ENCODE measurements around the gene ZNF879. TPM values are rescaled to one million over a fixed set of nuclear protein-coding genes. Genes with fewer than 3 reads are reported as not detected.

The ZNF879 gene
- total RNA-seq, 1 experiment from 2014 or later = 3.1 TPM

DNA sequence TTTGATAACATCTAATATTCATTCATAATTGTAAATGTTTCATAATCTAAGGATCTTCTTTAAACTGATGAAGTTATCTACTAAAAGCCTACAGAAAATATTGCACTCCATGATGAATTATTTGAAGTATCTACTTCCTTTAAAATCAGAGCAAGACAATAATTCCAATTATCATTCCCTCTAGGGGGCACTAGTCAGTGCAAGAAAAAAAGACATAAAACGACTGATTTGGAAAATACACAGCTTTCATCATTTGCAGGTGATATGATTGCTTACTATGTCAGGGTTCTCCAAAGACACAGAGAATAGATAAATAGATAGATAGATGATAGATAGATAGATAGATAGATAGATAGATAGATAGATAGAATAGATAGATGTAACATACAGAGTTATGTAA, 14.9 kb upstream of the ZNF879 start:
- no peaks in the 10 kb centered on the region for H3K27me3 ChIP-seq (replicated peaks; ENCODE audit: insufficient read depth, low read depth, low read length, poor library complexity)
- H3K4me1 ChIP-seq (ENCODE audit: insufficient read depth, low read length, poor library complexity, severe bottlenecking) = no peaks in the 10 kb centered on the region
- no peak for DNase-seq (ENCODE audit: low spot score)
- no peak overlapping the region for H3K4me3 ChIP-seq (ENCODE audit: low read depth, low read length, poor library complexity, severe bottlenecking)
- TF ChIP-seq, protein P1, sequence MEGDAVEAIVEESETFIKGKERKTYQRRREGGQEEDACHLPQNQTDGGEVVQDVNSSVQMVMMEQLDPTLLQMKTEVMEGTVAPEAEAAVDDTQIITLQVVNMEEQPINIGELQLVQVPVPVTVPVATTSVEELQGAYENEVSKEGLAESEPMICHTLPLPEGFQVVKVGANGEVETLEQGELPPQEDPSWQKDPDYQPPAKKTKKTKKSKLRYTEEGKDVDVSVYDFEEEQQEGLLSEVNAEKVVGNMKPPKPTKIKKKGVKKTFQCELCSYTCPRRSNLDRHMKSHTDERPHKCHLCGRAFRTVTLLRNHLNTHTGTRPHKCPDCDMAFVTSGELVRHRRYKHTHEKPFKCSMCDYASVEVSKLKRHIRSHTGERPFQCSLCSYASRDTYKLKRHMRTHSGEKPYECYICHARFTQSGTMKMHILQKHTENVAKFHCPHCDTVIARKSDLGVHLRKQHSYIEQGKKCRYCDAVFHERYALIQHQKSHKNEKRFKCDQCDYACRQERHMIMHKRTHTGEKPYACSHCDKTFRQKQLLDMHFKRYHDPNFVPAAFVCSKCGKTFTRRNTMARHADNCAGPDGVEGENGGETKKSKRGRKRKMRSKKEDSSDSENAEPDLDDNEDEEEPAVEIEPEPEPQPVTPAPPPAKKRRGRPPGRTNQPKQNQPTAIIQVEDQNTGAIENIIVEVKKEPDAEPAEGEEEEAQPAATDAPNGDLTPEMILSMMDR (conservative IDR thresholded peaks at IDR 0.05; ENCODE audit: low read depth, low read length) = 0 out of 2 replicates have a peak, but pooled peaks have one; percentile 22
- no peak for TF ChIP-seq EZH2 (IDR thresholded peaks at IDR 0.05; ENCODE audit: borderline replicate concordance, low read depth, low read length, poor library complexity, severe bottlenecking)
- H3K27ac ChIP-seq (ENCODE audit: low read depth, low read length, poor library complexity, severe bottlenecking) = no peak overlapping the region
- POLR2A ChIA-PET (ENCODE audit: low non-redundant PET) = no interaction called here
- BruUV-seq (replicated peaks) = no TSS peak
- intact Hi-C loops (cut with micrococcal nuclease; ENCODE audit: unreplicated experiment) = no loop called here
- H3K9me3 ChIP-seq (ENCODE audit: low read depth, low read length, poor library complexity, severe bottlenecking) = peaks cover 5% of the 10 kb centered on the region
- CTCF ChIA-PET = no interaction called here
- H3K36me3 ChIP-seq (ENCODE audit: insufficient read depth, low read length, poor library complexity, severe bottlenecking) = no peaks in the 10 kb centered on the region

DNA sequence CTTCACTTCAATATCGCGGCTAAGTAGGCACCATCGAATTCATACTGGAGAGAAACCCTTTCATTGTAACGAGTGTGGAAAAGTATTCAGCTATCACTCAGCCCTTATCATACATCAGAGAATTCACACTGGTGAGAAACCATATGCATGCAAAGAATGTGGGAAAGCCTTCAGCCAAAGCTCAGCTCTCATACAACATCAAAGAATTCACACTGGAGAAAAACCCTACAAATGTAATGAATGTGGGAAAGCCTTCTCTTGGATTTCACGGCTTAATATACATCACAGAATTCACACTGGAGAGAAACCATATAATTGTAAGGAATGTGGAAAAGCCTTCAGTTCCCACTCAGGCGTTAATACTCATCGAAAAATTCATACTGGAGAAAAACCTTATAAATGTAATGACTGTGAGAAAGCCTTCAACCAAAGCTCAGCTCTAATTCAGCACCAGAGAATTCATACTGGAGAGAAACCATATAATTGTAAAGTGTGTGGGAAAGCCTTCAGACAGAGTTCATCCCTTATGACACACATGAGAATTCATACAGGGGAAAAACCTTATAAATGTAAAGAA, 9.5 kb downstream of the ZNF879 start:
- Histone ChIP-seq H3K27ac (ENCODE audit: low read depth, low read length, poor library complexity, severe bottlenecking) (no peak overlapping the region), H3K36me3 (ENCODE audit: insufficient read depth, low read length, poor library complexity, severe bottlenecking) (peaks cover 14% of the 10 kb centered on the region), H3K9me3 (ENCODE audit: low read depth, low read length, poor library complexity, severe bottlenecking) (peaks cover 78% of the 10 kb centered on the region), H3K4me1 (ENCODE audit: insufficient read depth, low read length, poor library complexity, severe bottlenecking) (no peaks in the 10 kb centered on the region), H3K4me3 (ENCODE audit: low read depth, low read length, poor library complexity, severe bottlenecking) (no peak overlapping the region), H3K27me3 (replicated peaks; ENCODE audit: insufficient read depth, low read depth, low read length, poor library complexity) (no peaks in the 10 kb centered on the region)
- ChIA-PET POLR2A (ENCODE audit: low non-redundant PET) (no interaction called here), CTCF (no interaction called here)
- no peak for TF ChIP-seq EZH2 (IDR thresholded peaks at IDR 0.05; ENCODE audit: borderline replicate concordance, low read depth, low read length, poor library complexity, severe bottlenecking)
- TF ChIP-seq, protein P1 (conservative IDR thresholded peaks at IDR 0.05; ENCODE audit: low read depth, low read length) = no peak
- intact Hi-C loops (cut with micrococcal nuclease; ENCODE audit: unreplicated experiment) = no loop called here
- DNase-seq (ENCODE audit: low spot score) = no peak
- BruUV-seq (replicated peaks) = no TSS peak

DNA sequence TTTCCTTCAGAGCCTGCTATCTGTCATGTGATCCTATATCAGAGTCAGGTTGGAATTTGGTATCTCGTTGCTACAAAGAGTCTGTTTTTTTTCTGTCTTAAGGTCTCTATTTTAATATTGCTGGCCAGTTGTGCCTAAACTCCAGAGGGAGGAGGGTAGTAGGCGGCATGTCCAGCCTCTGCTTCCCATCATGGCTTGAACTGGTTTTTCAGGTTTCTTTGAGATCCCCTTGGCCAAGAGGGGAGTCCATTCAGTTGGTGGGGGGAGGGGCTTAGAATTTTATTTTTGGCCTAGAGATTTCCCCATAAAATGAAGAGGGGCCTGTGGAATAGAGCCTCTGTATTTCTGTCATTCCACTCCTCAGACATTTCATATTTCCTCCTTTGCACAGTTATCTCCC, 21.2 kb downstream of the ZNF879 start:
- intact Hi-C loops (cut with micrococcal nuclease; ENCODE audit: unreplicated experiment) = no loop called here
- no TSS peak for BruUV-seq (replicated peaks)
- TF ChIP-seq, protein P1 (conservative IDR thresholded peaks at IDR 0.05; ENCODE audit: low read depth, low read length) = no peak
- ChIA-PET POLR2A (ENCODE audit: low non-redundant PET) (no interaction called here), CTCF (no interaction called here)
- Histone ChIP-seq H3K4me3 (ENCODE audit: low read depth, low read length, poor library complexity, severe bottlenecking) (no peak overlapping the region), H3K27me3 (replicated peaks; ENCODE audit: insufficient read depth, low read depth, low read length, poor library complexity) (no peaks in the 10 kb centered on the region), H3K27ac (ENCODE audit: low read depth, low read length, poor library complexity, severe bottlenecking) (no peak overlapping the region), H3K4me1 (ENCODE audit: insufficient read depth, low read length, poor library complexity, severe bottlenecking) (no peaks in the 10 kb centered on the region), H3K9me3 (ENCODE audit: low read depth, low read length, poor library complexity, severe bottlenecking) (no peaks in the 10 kb centered on the region), H3K36me3 (ENCODE audit: insufficient read depth, low read length, poor library complexity, severe bottlenecking) (no peaks in the 10 kb centered on the region)
- DNase-seq (ENCODE audit: low spot score) = no peak

Data from A673 (cell line).